GM12878 (cell line): Measurements from ENCODE around the gene KLK8. TPM values are rescaled to one million over a fixed set of nuclear protein-coding genes. Genes with fewer than 3 reads are reported as not detected.

Experiments used
- ATAC-seq: fragments of 200-7000 bp; cut with Tn5 transposase; 3 replicates; pipeline ENCODE4 v1.9.1; 2020; ENCODE audit warnings: mild to moderate bottlenecking, moderate library complexity
- BruUV-seq: library from RNA; stranded (reverse); fragments of 400-500 nt; replicated peaks from 2 replicates; lab custom pipeline; 2021; lab: Mats Ljungman, UMichigan
- CTCF ChIA-PET: fragments of 300-600 bp; sonication (Branson Sonifier 250); formaldehyde crosslinking; extraction: SDS; loops from one replicate; lab custom pipeline; 2021; ENCODE audit warnings: inconsistent platforms; lab: Yijun Ruan, JAX
- POLR2A ChIA-PET: fragments of 350-600 bp; formaldehyde crosslinking; extraction: SDS; loops from one replicate; lab custom pipeline; 2021; ENCODE audit warnings: inconsistent platforms; lab: Charles Lee
- RAD21 ChIA-PET: fragments of 300-600 bp; sonication (Branson Sonifier 250); formaldehyde crosslinking; loops from one replicate; lab custom pipeline; 2023; ENCODE audit warnings: antibody characterized with exemption; ENCODE audit not compliant: unreplicated experiment; lab: Charles Lee
- SMC1A ChIA-PET: fragments of 300-600 bp; sonication (Branson Sonifier 250); formaldehyde crosslinking; loops from one replicate; lab custom pipeline; 2023; ENCODE audit not compliant: unreplicated experiment, uncharacterized antibody; lab: Charles Lee
- DNase-seq: peaks from one replicate; pipeline ENCODE4 v3.0.0-alpha.2; 2011; ENCODE audit warnings: low read depth, low spot score
- FAIRE-seq: peaks from 3 replicates; lab custom pipeline; 2011; peaks lifted over from hg19 to GRCh38; lab: Jason Lieb, UNC
- H2AFZ ChIP-seq: 2 replicates; pipeline ENCODE4 v1.6.0; 2011; ENCODE audit warnings: low read depth, low read length, control low read depth; ENCODE audit not compliant: control insufficient read depth
- H3K27ac ChIP-seq: 2 replicates; pipeline ENCODE4 v1.5.1; 2011; ENCODE audit warnings: control low read depth; ENCODE audit not compliant: control insufficient read depth, insufficient read depth
- H3K27me3 ChIP-seq, 2 experiments: replicated peaks in 1 of 2; 2 replicates each; pipeline versions ENCODE4 v1.6.0 to v1.6.1; 2011; ENCODE audit warnings: low read length in 1 of 2; ENCODE audit not compliant: control insufficient read depth in 2 of 2, insufficient read depth in 2 of 2
- H3K36me3 ChIP-seq, 2 experiments: 2 replicates each; pipeline ENCODE4 v1.5.1; 2011; ENCODE audit warnings: low read length in 1 of 2; ENCODE audit not compliant: control insufficient read depth in 2 of 2, insufficient read depth in 2 of 2
- H3K4me1 ChIP-seq: 2 replicates; pipeline ENCODE4 v1.6.1; 2011; ENCODE audit warnings: mild to moderate bottlenecking, low read length, moderate library complexity, mixed read lengths; ENCODE audit not compliant: control insufficient read depth, insufficient read depth
- H3K4me2 ChIP-seq: 2 replicates; pipeline ENCODE4 v1.6.0; 2011; ENCODE audit warnings: control low read depth; ENCODE audit not compliant: control insufficient read depth, insufficient read depth
- H3K4me3 ChIP-seq: fragments of 200-600 bp; sonication (generic); 2 replicates; pipeline ENCODE4 v1.5.1; 2016
- H3K79me2 ChIP-seq: 2 replicates; pipeline ENCODE4 v1.6.0; 2011; ENCODE audit warnings: low read length; ENCODE audit not compliant: control insufficient read depth, insufficient read depth
- H3K9ac ChIP-seq: 2 replicates; pipeline ENCODE4 v1.8.0; 2011; ENCODE audit warnings: low read length, control low read depth, mixed read lengths; ENCODE audit not compliant: control insufficient read depth, insufficient read depth
- H3K9me3 ChIP-seq: replicated peaks from 3 replicates; pipeline ENCODE4 v1.5.1; 2011; ENCODE audit warnings: mild to moderate bottlenecking, low read length; ENCODE audit not compliant: control insufficient read depth, insufficient read depth
- H4K20me1 ChIP-seq: 2 replicates; pipeline ENCODE4 v1.6.0; 2011; ENCODE audit not compliant: control insufficient read depth, insufficient read depth
- IKZF1 ChIP-seq: fragments of 450-650 bp; conservative IDR thresholded peaks from 2 replicates; pipeline ENCODE4 v1.6.1; 2017; ENCODE audit warnings: antibody characterized with exemption, mild to moderate bottlenecking
- KLF5 ChIP-seq: fragments of 450-650 bp; IDR thresholded peaks from 2 replicates; pipeline ENCODE4 v1.6.1; 2014; ENCODE audit warnings: mild to moderate bottlenecking; ENCODE audit not compliant: partially characterized antibody
- RAD21 ChIP-seq: IDR thresholded peaks from 2 replicates; pipeline ENCODE4 v1.6.1; 2011; ENCODE audit warnings: mild to moderate bottlenecking, low read depth, low read length, moderate library complexity; ENCODE audit not compliant: insufficient read depth
- SIN3A ChIP-seq: IDR thresholded peaks from 2 replicates; pipeline ENCODE4 v1.6.1; 2012; ENCODE audit warnings: low read depth, low read length, improper control_type of control experiment
- SPI1 ChIP-seq: IDR thresholded peaks from 2 replicates; pipeline ENCODE4 v1.6.1; 2011; ENCODE audit warnings: low read depth, mild to moderate bottlenecking, low read length, moderate library complexity, borderline replicate concordance; ENCODE audit not compliant: insufficient read depth
- STAT3 ChIP-seq: IDR thresholded peaks from 2 replicates; pipeline ENCODE4 v1.6.1; 2011; ENCODE audit warnings: low read depth, low read length, improper control_type of control experiment
- TCF12 ChIP-seq: IDR thresholded peaks from 2 replicates; pipeline ENCODE4 v1.6.1; 2011; ENCODE audit warnings: low read depth, mild to moderate bottlenecking, low read length
- USF2 ChIP-seq: IDR thresholded peaks from 2 replicates; pipeline ENCODE4 v1.6.1; 2011; ENCODE audit warnings: low read depth, low read length, improper control_type of control experiment, borderline replicate concordance
- WGBS: methylation state at CpG from one replicate; pipeline ENCODE4 v1.1.6; 2016; ENCODE audit warnings: low lambda C conversion rate; ENCODE audit not compliant: insufficient replicate concordance, insufficient coverage; ENCODE audit errors: missing lambda C conversion rate; 5-methylcytosine and 5-hydroxymethylcytosine counted together
- in situ Hi-C: fragments of 300-500 bp; cut with MboI; formaldehyde crosslinking; loops from 9 replicates; pipeline ENCODE4 v1.14.3; 2018; ENCODE audit warnings: mixed read lengths
- intact Hi-C: fragments of 100-400 bp; cut with micrococcal nuclease; formaldehyde crosslinking; loops from one replicate; pipeline ENCODE4 v1.14.2; 2022; ENCODE audit not compliant: unreplicated experiment
- polyA plus RNA-seq, 11 experiments: library from polyadenylated mRNA; depleted of rRNA in 4 of 11; unstranded in 6 of 11; stranded (reverse) in 5 of 11; fragments of >200 nt; fragmentation: Nextera tagmentation in 4 of 11; fragmentation: Illumina TruSeq in 1 of 11; extraction: Ambion mirVana in 4 of 11; extraction: Trizol in 1 of 11; gene quantifications; 1 replicate in 1 of 11; 2 replicates in 10 of 11; pipeline versions ENCODE4 v1.2.1 to v1.2.3, GENCODE V29; 2011 to 2016; ENCODE audit warnings: inconsistent platforms in 2 of 11, missing spikeins in 2 of 11, low read depth in 1 of 11
- total RNA-seq, 4 experiments: library from RNA; depleted of rRNA in 3 of 4; stranded (reverse); fragments of >200 nt in 3 of 4; fragmentation: Illumina TruSeq in 1 of 4; extraction: Trizol in 1 of 4; gene quantifications; 2 replicates each; pipeline versions ENCODE4 v1.2.1 to v1.2.3, GENCODE V29; 2013 to 2021

Gene KLK8
- total and polyA plus RNA-seq, 10 of the 15 experiments (the other 5 are each of a cell fraction or from before 2014, with no cell fraction given): not detected

GRCh38 chr19:51009061-51009891 is 7.9 kb upstream of the KLK8 start:
- no TSS peak for BruUV-seq
- Histone ChIP-seq H3K27ac (no peak overlapping the region), H3K4me1 (no peaks in the 10 kb centered on the region), H3K9me3 (no peaks in the 10 kb centered on the region), H2AFZ (no peak overlapping the region)
- POLR2A ChIA-PET: no interaction called here
- no peak for FAIRE-seq
- TF ChIP-seq KLF5 (no peak), RAD21 (no peak)
- TF ChIP-seq, all 136 proteins: peak for 0
- Histone ChIP-seq H3K4me2 (no peak overlapping the region), H3K36me3 (no peaks in the 10 kb centered on the region), H3K4me3 (no peak overlapping the region), H4K20me1 (no peaks in the 10 kb centered on the region), H3K27me3 (no peaks in the 10 kb centered on the region), H3K79me2 (no peaks in the 10 kb centered on the region), H3K9ac (no peak overlapping the region)
- DNase-seq (no peak), ATAC-seq (no peak)
- CTCF ChIA-PET: no interaction called here
- in situ Hi-C loops (no loop called here), intact Hi-C loops (no loop called here)
- RAD21 ChIA-PET: no interaction called here
- SMC1A ChIA-PET: no interaction called here
- 22% methylated on average over 18 of the region's 19 CpGs for WGBS

- ChIA-PET RAD21 (no interaction called here), POLR2A (interaction anchor here (0.6 kb wide), 1 partner anchor 14 kb away, joined by 6 read pairs; no protein-coding TSS in a partner anchor), SMC1A (no interaction called here), CTCF (no interaction called here)
- TF ChIP-seq SPI1: no peak
- no peak for TF ChIP-seq TCF12
- no peak for TF ChIP-seq STAT3
- no peak for TF ChIP-seq IKZF1
- no peak for TF ChIP-seq SIN3A
- no peak for TF ChIP-seq USF2
- ATAC-seq: no peak
- no peaks in the 10 kb centered on the region for H3K4me1 ChIP-seq
- H3K36me3 ChIP-seq: no peaks in the 10 kb centered on the region
- H3K27me3 ChIP-seq: no peaks in the 10 kb centered on the region
- H3K79me2 ChIP-seq: no peaks in the 10 kb centered on the region
- no peaks in the 10 kb centered on the region for H3K9me3 ChIP-seq
- no TSS peak for BruUV-seq
- no peak overlapping the region for H3K27ac ChIP-seq
- whole genome bisulfite sequencing: 90% methylated on average over 3 of the region's 3 CpGs
- no peak overlapping the region for H2AFZ ChIP-seq
- H3K9ac ChIP-seq: no peak overlapping the region
- H3K4me2 ChIP-seq: no peak overlapping the region
- intact Hi-C loops (no loop called here), in situ Hi-C loops (no loop called here)
- no peaks in the 10 kb centered on the region for H4K20me1 ChIP-seq
- no peak for DNase-seq
- FAIRE-seq: no peak
- H3K4me3 ChIP-seq: no peak overlapping the region
Measured at GRCh38 chr19:51007488-51007887, 6.1 kb upstream of the KLK8 start.
